Thoracic aorta (tissue), 2 donors: ENCODE measurements around the gene NME8. TPM values are rescaled to one million over a fixed set of nuclear protein-coding genes. Genes with fewer than 3 reads are reported as not detected.

Experiments
- ATAC-seq: fragments of 150-250 bp; one replicate; pipeline ENCODE4 v1.8.0; 2017; ENCODE audit warnings: low read depth; ENCODE audit not compliant: insufficient number of reproducible peaks, low FRiP score
- DNase-seq: peaks from one replicate; pipeline ENCODE4 v3.0.0-alpha.2; 2020; ENCODE audit warnings: low spot score
- H3K27ac ChIP-seq, 2 donors: fragments of 200-600 bp; sonication (generic); 1 replicate in 1 of 2; 2 replicates in 1 of 2; pipeline ENCODE4 v1.5.1; 2016; ENCODE audit warnings: mild to moderate bottlenecking in 2 of 2, moderate library complexity in 2 of 2
- H3K27me3 ChIP-seq: fragments of 200-600 bp; sonication (generic); replicated peaks from 2 replicates; pipeline ENCODE4 v1.6.0; 2016; ENCODE audit warnings: mild to moderate bottlenecking; ENCODE audit not compliant: insufficient read depth
- H3K36me3 ChIP-seq: fragments of 200-600 bp; sonication (generic); one replicate; pipeline ENCODE4 v1.5.1; 2016
- H3K4me1 ChIP-seq, 2 donors: fragments of 200-600 bp; sonication (generic); 1 replicate in 1 of 2; 2 replicates in 1 of 2; pipeline versions ENCODE4 v1.5.1 to v1.6.0; 2016; ENCODE audit warnings: low read depth in 2 of 2, mild to moderate bottlenecking in 1 of 2; ENCODE audit not compliant: control insufficient read depth in 1 of 2
- H3K4me3 ChIP-seq: fragments of 200-600 bp; sonication (generic); 2 replicates; pipeline ENCODE4 v1.5.1; 2016; ENCODE audit warnings: mild to moderate bottlenecking
- H3K9me3 ChIP-seq: fragments of 200-600 bp; sonication (generic); 2 replicates; pipeline ENCODE4 v1.5.1; 2016
- CTCF ChIP-seq: fragments of 200-600 bp; sonication (generic); IDR thresholded peaks from one replicate; pipeline ENCODE4 v1.5.1; 2019; ENCODE audit warnings: antibody characterized with exemption
- total RNA-seq, 2 donors: library from RNA; depleted of rRNA; stranded (reverse); fragments of >200 nt; gene quantifications; one replicate each; pipeline versions ENCODE4 v1.1.0 to v1.2.3, GENCODE V29; 2016

Gene NME8
- total RNA-seq, 2 donors from 2014 or later = not detected

GRCh38 chr7:37899712-37900247 is 51.4 kb downstream of the NME8 start:
- DNase-seq (no peak), ATAC-seq (no peak)
- Histone ChIP-seq H3K4me3 (no peak overlapping the region), H3K27ac (no peak overlapping the region), H3K36me3 (no peaks in the 10 kb centered on the region), H3K9me3 (no peaks in the 10 kb centered on the region), H3K4me1 (peaks cover 3 to 8% of the 10 kb centered on the region in 2 donors), H3K27me3 (no peaks in the 10 kb centered on the region)
- no peak for TF ChIP-seq CTCF

- H3K27ac ChIP-seq = no peak overlapping the region
- TF ChIP-seq CTCF = peak; percentile 55
- H3K9me3 ChIP-seq = no peaks in the 10 kb centered on the region
- H3K27me3 ChIP-seq = no peaks in the 10 kb centered on the region
- DNase-seq (no peak), ATAC-seq (peak; percentile 36)
- H3K4me1 ChIP-seq = peaks cover 3 to 8% of the 10 kb centered on the region in 2 donors
- H3K36me3 ChIP-seq = no peaks in the 10 kb centered on the region
- no peak overlapping the region for H3K4me3 ChIP-seq
These were observed 52.9 kb downstream of the NME8 start for GRCh38 chr7:37901236-37901827.

- peaks cover 3 to 8% of the 10 kb centered on the region in 2 donors for H3K4me1 ChIP-seq
- DNase-seq = no peak
- ATAC-seq = no peak
- TF ChIP-seq CTCF = no peak
- no peak overlapping the region for H3K4me3 ChIP-seq
- H3K27me3 ChIP-seq = no peaks in the 10 kb centered on the region
- H3K9me3 ChIP-seq = no peaks in the 10 kb centered on the region
- H3K36me3 ChIP-seq = no peaks in the 10 kb centered on the region
- no peak overlapping the region for H3K27ac ChIP-seq
These were observed 53.6 kb downstream of the NME8 start for GRCh38 chr7:37901890-37902524.

- ATAC-seq = no peak
- Histone ChIP-seq H3K4me3 (no peak overlapping the region), H3K4me1 (peaks cover 3 to 23% of the 10 kb centered on the region in 2 donors), H3K27ac (peak overlapping the region; percentile 30 to 39), H3K36me3 (no peaks in the 10 kb centered on the region), H3K9me3 (no peaks in the 10 kb centered on the region), H3K27me3 (no peaks in the 10 kb centered on the region)
- TF ChIP-seq CTCF = no peak
- DNase-seq = no peak
These were observed 59.9 kb downstream of the NME8 start for GRCh38 chr7:37908221-37908788.

- Histone ChIP-seq H3K27ac (peak overlapping the region; percentile 45 to 62), H3K36me3 (no peaks in the 10 kb centered on the region), H3K4me3 (no peak overlapping the region), H3K9me3 (no peaks in the 10 kb centered on the region), H3K27me3 (no peaks in the 10 kb centered on the region), H3K4me1 (peaks cover 11 to 40% of the 10 kb centered on the region in 2 donors)
- TF ChIP-seq CTCF = no peak
- DNase-seq = no peak
- no peak for ATAC-seq
These were observed 64.4 kb downstream of the NME8 start for GRCh38 chr7:37912756-37913155.
